ENCODE results near the gene INTS14. TPM values are rescaled to one million over a fixed set of nuclear protein-coding genes. Genes with fewer than 3 reads are reported as not detected.
A peak's percentile ranks its signal among the peaks of the same experiment; 100 is the strongest.

INTS14 gene
- total and polyA plus RNA-seq, 9 of the 15 experiments (the other 6 are each of a cell fraction or from before 2014, with no cell fraction given): 30.5 to 92.4 (median 46.5) TPM

GRCh38 chr15:65610871-65611718, at the start of gene INTS14 (continued):
- TF ChIP-seq RREB1 (CRISPR knock-in tag; IDR thresholded peaks at IDR 0.05) (peak; percentile 82), CSDE1 (IDR thresholded peaks at IDR 0.05) (peak in 1 of 2 experiments; percentile 18; a peak in 1 of 4 replicates), NONO (IDR thresholded peaks at IDR 0.05; ENCODE audit: low read depth in 2 of 2, low read length in 1 of 2) (peak; percentile 56 to 94), ZNF347 (CRISPR knock-in tag; IDR thresholded peaks at IDR 0.05; ENCODE audit: low read depth) (no peak), HIVEP1 (CRISPR knock-in tag; IDR thresholded peaks at IDR 0.05) (no peak), ZNF699 (CRISPR knock-in tag; IDR thresholded peaks at IDR 0.05; ENCODE audit: insufficient replicate concordance) (no peak), SMC3 (conservative IDR thresholded peaks at IDR 0.05; ENCODE audit: insufficient read depth, low read depth, low read length) (peak; percentile 60), ERF (CRISPR knock-in tag; IDR thresholded peaks at IDR 0.05) (0 out of 2 replicates have a peak, but pooled peaks have one; percentile 16), ZNF197 (CRISPR knock-in tag; IDR thresholded peaks at IDR 0.05; ENCODE audit: low read depth) (peak; percentile 80), FOSL1 (tag; conservative IDR thresholded peaks at IDR 0.05) (peak; percentile 50; the same call in 1 of the 2 replicates), MTA3 (IDR thresholded peaks at IDR 0.05; ENCODE audit: borderline replicate concordance) (peak; percentile 96), LEF1 (IDR thresholded peaks at IDR 0.05) (peak; percentile 25; the same call in 1 of the 2 replicates), BHLHE40 (IDR thresholded peaks at IDR 0.05; ENCODE audit: low read length) (no peak; the same call in 1 of the 2 replicates), ZNF184 (CRISPR knock-in tag; IDR thresholded peaks at IDR 0.05) (no peak)
- TF ChIP-seq, protein P1, sequence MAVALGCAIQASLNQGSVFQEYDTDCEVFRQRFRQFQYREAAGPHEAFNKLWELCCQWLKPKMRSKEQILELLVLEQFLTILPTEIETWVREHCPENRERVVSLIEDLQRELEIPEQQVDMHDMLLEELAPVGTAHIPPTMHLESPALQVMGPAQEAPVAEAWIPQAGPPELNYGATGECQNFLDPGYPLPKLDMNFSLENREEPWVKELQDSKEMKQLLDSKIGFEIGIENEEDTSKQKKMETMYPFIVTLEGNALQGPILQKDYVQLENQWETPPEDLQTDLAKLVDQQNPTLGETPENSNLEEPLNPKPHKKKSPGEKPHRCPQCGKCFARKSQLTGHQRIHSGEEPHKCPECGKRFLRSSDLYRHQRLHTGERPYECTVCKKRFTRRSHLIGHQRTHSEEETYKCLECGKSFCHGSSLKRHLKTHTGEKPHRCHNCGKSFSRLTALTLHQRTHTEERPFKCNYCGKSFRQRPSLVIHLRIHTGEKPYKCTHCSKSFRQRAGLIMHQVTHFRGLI (CRISPR knock-in tag; IDR thresholded peaks at IDR 0.05): no peak
- TF ChIP-seq, protein P2, sequence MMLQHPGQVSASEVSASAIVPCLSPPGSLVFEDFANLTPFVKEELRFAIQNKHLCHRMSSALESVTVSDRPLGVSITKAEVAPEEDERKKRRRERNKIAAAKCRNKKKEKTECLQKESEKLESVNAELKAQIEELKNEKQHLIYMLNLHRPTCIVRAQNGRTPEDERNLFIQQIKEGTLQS (IDR thresholded peaks at IDR 0.05): peak; percentile 17; the same call in 1 of the 2 replicates
- TF ChIP-seq, protein P2 (CRISPR knock-in tag; conservative IDR thresholded peaks at IDR 0.05): peak; percentile 82
- TF ChIP-seq, protein P3, sequence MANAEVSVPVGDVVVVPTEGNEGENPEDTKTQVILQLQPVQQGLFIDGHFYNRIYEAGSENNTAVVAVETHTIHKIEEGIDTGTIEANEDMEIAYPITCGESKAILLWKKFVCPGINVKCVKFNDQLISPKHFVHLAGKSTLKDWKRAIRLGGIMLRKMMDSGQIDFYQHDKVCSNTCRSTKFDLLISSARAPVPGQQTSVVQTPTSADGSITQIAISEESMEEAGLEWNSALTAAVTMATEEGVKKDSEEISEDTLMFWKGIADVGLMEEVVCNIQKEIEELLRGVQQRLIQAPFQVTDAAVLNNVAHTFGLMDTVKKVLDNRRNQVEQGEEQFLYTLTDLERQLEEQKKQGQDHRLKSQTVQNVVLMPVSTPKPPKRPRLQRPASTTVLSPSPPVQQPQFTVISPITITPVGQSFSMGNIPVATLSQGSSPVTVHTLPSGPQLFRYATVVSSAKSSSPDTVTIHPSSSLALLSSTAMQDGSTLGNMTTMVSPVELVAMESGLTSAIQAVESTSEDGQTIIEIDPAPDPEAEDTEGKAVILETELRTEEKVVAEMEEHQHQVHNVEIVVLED (CRISPR knock-in tag; IDR thresholded peaks at IDR 0.05): peak; percentile 72
